Duodenal mucosa (tissue), 2 donors: ENCODE data around the gene GYPE.
"Not testable (repeated sequence)": the region's sequence is repeated elsewhere in the genome, so short reads cannot be mapped to it uniquely, and the experiment has no call there.

ENCODE experiments used
- H3K27ac ChIP-seq: one replicate; pipeline ENCODE4 v1.7.0; 2013; ENCODE audit warnings: low read depth, low read length
- H3K27me3 ChIP-seq, 2 donors: one replicate each; pipeline ENCODE4 v1.7.0; 2013; ENCODE audit warnings: low read length in 2 of 2, control low read depth in 1 of 2; ENCODE audit not compliant: insufficient read depth in 2 of 2, control insufficient read depth in 1 of 2
- H3K36me3 ChIP-seq, 2 donors: one replicate each; pipeline ENCODE4 v1.7.0; 2013; ENCODE audit warnings: low read length in 2 of 2, control low read depth in 1 of 2; ENCODE audit not compliant: insufficient read depth in 2 of 2, control insufficient read depth in 1 of 2
- H3K4me1 ChIP-seq, 2 donors: one replicate each; pipeline ENCODE4 v1.7.0; 2013; ENCODE audit warnings: low read length in 2 of 2, control low read depth in 1 of 2; ENCODE audit not compliant: insufficient read depth in 2 of 2, control insufficient read depth in 1 of 2
- H3K4me3 ChIP-seq, 2 donors: one replicate each; pipeline ENCODE4 v1.7.0; 2013; ENCODE audit warnings: low read length in 2 of 2, low read depth in 1 of 2
- H3K9ac ChIP-seq, 2 donors: one replicate each; pipeline ENCODE4 v1.7.0; 2013; ENCODE audit warnings: low read length in 2 of 2, low read depth in 1 of 2
- H3K9me3 ChIP-seq, 2 donors: one replicate each; pipeline ENCODE4 v1.7.0; 2013; ENCODE audit warnings: low read length in 2 of 2, control low read depth in 1 of 2; ENCODE audit not compliant: control insufficient read depth in 1 of 2

GYPE gene

GRCh38 chr4:143870523-143871268 lies 34.7 kb downstream of the GYPE start:
- H3K27ac ChIP-seq = not testable (repeated sequence)

DNA sequence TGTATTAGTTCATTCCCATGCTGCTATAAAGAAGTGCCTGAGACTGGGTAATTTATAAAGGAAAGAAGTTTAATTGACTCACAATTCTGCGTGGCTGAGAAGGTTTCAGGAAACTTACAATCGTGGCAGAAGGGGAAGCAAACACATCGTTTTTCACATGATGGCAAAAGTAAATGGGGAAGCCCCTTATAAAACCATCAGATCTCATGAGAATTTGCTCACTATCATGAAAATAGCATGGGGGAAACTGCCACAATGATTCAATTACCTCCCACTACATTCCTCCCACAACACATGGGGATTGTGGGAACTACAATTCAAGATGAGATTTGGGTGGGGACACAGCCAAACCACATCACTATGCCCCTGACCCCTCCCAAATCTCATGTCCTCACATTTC lies 35.4 kb downstream of the GYPE start:
- not testable (repeated sequence) for H3K27ac ChIP-seq, H3K27me3 ChIP-seq, H3K36me3 ChIP-seq, H3K9ac ChIP-seq, H3K4me1 ChIP-seq, H3K9me3 ChIP-seq, H3K4me3 ChIP-seq

More at GRCh38 chr4:143870523-143871268, 34.7 kb downstream of the GYPE start:
- H3K27me3 ChIP-seq, H3K4me3 ChIP-seq, H3K4me1 ChIP-seq, H3K9ac ChIP-seq, H3K36me3 ChIP-seq, H3K9me3 ChIP-seq: not testable (repeated sequence)

DNA sequence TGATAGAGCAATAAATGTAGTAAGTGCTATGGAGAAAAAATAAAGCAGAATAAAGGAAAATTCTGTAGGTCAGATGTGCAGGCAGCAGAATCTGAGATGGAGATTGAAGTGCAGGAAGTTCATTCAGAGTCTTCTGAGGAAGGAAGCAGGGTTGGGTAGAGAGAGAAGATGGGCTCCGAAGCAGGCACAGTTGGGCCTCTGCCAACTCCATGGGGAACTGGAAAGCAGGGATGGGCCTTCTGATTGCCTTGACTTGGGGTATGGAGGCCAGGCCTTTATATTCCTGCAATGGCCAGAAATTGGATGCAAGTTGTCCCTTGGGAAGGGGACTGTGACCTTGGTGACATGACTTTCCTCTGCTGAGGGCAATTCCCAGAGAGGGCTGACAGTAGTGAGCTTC lies 42.6 kb downstream of the GYPE start:
- H3K4me1 ChIP-seq, H3K27ac ChIP-seq, H3K9me3 ChIP-seq, H3K9ac ChIP-seq, H3K4me3 ChIP-seq, H3K27me3 ChIP-seq, H3K36me3 ChIP-seq: not testable (repeated sequence)

DNA sequence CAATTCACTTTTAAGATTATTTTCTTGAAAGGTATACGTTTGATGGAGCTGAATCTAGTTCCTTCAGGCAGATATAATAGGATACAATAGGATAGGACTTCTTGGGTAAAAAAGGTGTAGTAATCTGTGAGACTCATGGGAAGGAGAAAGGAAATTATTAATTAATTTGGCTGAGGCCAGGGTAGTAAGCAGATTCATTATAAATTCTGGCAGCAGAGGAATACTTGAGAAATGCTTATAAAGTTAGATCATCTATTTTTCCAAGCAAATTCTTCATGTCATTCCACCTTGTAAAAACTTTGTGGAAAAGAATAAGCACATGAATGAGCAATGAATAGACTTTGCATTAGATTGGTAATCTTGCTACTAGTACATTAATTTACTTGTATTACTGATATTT lies 46.9 kb downstream of the GYPE start:
- Histone ChIP-seq H3K27me3 (no peaks in the 10 kb centered on the region), H3K9me3 (no peaks in the 10 kb centered on the region), H3K36me3 (no peaks in the 10 kb centered on the region), H3K4me3 (no peak overlapping the region), H3K27ac (no peak overlapping the region), H3K9ac (no peak overlapping the region), H3K4me1 (no peaks in the 10 kb centered on the region)

GRCh38 chr4:143857391-143858336 lies 47.7 kb downstream of the GYPE start:
- H3K4me3 ChIP-seq = not testable (repeated sequence)

DNA sequence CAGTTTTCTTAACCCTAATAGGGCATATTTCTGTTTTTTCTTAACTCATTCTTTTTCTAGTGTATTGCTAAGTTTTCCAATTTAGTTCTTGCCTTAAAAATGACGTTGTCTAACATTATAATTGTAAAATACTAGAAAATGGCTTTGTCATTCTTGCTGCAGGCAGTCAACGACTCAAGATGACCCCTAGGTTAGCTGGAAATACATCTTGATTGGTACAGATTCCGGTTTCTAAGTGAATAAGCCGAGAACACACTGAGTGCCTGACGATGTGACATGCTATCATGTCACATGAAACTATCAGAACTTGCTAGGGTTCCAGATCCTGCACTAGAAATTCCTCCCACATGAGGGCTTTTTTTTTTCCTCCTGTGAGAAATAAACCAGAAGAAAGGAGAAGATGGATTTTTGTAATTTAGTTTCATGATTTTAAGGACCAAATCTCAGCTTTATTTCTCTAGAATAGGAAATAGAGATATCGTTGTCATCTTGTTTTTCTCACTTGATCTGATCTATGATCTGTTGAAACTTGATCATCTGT lies 49.3 kb downstream of the GYPE start:
- H3K9me3 ChIP-seq, H3K9ac ChIP-seq, H3K4me1 ChIP-seq, H3K4me3 ChIP-seq, H3K27ac ChIP-seq, H3K36me3 ChIP-seq, H3K27me3 ChIP-seq: not testable (repeated sequence)

More at GRCh38 chr4:143857391-143858336, 47.7 kb downstream of the GYPE start:
- H3K27me3 ChIP-seq, H3K4me1 ChIP-seq, H3K9ac ChIP-seq, H3K36me3 ChIP-seq, H3K9me3 ChIP-seq, H3K27ac ChIP-seq: not testable (repeated sequence)

- H3K9me3 ChIP-seq, H3K27me3 ChIP-seq, H3K4me3 ChIP-seq: not testable (repeated sequence)
Observed at GRCh38 chr4:143854645-143855044, 50.7 kb downstream of the GYPE start.

DNA sequence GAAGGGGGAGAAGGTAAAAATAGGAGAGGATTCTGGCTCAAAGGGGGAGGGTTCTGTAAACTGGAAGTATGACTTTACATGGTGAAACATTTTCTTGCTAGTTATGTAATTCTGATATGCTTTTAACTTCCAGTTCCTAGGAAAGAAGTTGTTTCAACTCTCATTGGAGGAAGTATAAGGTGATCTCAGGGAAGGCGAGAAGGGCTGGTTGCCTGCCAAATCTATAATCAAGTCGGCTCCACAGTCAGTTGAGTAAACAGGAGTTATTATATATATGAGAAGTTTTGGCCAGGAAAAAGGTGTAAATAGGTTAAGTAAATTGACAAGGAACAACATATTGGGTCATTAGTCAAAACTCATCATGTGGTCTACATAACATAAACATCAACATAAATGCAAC lies 56.1 kb downstream of the GYPE start:
- H3K27me3 ChIP-seq, H3K9ac ChIP-seq, H3K4me1 ChIP-seq, H3K27ac ChIP-seq, H3K9me3 ChIP-seq, H3K4me3 ChIP-seq, H3K36me3 ChIP-seq: not testable (repeated sequence)

More at GRCh38 chr4:143854645-143855044, 50.7 kb downstream of the GYPE start:
- H3K4me1 ChIP-seq, H3K27ac ChIP-seq, H3K36me3 ChIP-seq, H3K9ac ChIP-seq: not testable (repeated sequence)

- not testable (repeated sequence) for H3K27ac ChIP-seq
Observed at GRCh38 chr4:143843506-143843832, 61.9 kb downstream of the GYPE start.

More at GRCh38 chr4:143843506-143843832, 61.9 kb downstream of the GYPE start:
- H3K27me3 ChIP-seq, H3K36me3 ChIP-seq, H3K4me1 ChIP-seq, H3K4me3 ChIP-seq, H3K9me3 ChIP-seq, H3K9ac ChIP-seq: not testable (repeated sequence)
